ENCODE data around the gene MUTYH. TPM values are rescaled to one million over a fixed set of nuclear protein-coding genes. Genes with fewer than 3 reads are reported as not detected.

The MUTYH gene
- total RNA-seq, 1 donor from 2014 or later, result 11.2 TPM

DNA sequence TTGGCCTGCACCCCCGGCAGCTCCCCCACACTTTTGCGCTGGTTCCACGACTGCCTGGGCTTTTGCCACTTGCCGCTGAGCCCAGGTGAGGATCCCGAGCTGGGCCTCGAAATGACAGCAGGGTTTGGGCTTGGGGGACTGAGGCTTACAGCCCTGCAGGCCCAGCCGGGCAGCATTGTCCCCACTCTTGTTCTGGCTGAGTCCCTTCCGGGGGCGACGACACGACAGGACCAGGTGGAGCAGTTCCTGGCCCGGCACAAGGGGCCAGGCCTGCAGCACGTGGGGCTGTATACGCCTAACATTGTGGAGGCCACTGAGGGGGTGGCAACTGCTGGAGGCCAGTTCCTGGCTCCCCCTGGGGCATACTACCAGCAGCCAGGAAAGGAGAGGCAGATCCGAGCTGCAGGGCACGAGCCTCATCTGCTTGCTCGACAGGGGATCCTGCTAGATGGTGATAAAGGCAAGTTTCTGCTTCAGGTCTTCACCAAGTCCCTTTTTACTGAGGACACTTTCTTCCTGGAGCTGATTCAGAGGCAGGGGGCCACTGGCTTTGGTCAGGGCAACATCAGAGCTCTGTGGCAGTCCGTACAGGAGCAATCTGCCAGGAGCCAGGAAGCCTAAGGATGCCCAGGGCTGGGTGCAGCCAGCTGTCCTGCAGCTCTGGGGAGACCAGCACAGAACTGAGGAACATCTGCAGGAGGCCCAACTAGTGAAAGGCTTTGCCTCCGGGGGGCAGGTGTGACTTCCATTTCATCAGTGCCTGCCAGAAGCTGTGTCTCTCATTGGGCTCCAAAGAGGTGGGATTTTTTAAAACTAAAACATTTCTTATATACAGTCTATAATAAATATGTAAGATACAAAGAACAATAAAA lies 12.4 kb downstream of the MUTYH start:
- intact Hi-C loops (cut with DNase I), result no loop called here
- DNase-seq (ENCODE audit: low spot score), result no peak

DNA sequence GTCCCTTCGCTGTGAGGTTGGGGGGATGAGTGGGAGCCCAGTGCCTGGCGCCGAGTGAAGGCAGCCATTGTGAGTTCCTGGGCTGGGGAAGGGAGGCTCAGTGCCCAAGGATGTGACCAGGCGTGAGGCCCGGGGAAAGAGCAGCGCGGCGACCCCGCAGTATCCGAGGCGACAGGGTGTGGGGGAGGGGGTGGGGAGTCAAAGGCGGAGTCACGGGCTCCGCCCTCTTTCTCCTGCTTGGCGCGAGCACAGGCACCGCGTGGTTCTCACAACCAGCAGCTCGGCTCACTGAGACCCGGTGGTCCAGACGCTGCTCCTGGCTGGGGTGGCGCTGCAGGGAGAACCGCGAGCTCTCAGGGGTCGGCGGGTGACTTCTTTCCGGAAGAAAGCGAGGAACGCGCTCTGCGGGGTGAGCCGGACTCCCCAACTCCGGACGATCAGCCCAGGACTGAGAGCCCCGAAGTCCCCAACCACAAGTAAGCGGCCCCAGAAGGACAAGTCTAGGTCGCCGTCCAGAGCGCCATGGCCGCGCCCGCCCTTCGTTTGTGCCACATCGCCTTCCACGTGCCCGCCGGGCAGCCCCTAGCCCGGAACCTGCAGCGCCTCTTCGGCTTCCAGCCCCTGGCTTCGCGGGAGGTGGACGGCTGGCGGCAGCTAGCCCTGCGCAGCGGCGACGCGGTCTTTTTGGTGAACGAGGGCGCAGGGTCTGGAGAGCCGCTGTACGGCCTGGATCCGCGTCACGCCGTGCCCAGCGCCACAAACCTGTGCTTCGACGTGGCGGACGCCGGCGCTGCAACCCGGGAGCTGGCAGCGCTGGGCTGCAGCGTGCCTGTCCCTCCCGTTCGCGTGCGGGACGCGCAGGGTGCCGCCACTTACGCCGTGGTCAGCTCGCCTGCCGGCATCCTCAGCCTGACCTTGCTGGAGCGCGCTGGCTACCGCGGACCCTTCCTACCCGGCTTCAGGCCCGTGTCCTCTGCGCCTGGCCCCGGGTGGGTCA lies 13.3 kb downstream of the MUTYH start, which contains the start of gene HPDL:
Gene HPDL, plus strand, starts transcription at position 269 of the 997 bp plus-strand sequence. Its CDS starts 254 bp downstream, at position 523.
- intact Hi-C loops (cut with DNase I), result no loop called here
- DNase-seq (ENCODE audit: low spot score), result no peak

DNA sequence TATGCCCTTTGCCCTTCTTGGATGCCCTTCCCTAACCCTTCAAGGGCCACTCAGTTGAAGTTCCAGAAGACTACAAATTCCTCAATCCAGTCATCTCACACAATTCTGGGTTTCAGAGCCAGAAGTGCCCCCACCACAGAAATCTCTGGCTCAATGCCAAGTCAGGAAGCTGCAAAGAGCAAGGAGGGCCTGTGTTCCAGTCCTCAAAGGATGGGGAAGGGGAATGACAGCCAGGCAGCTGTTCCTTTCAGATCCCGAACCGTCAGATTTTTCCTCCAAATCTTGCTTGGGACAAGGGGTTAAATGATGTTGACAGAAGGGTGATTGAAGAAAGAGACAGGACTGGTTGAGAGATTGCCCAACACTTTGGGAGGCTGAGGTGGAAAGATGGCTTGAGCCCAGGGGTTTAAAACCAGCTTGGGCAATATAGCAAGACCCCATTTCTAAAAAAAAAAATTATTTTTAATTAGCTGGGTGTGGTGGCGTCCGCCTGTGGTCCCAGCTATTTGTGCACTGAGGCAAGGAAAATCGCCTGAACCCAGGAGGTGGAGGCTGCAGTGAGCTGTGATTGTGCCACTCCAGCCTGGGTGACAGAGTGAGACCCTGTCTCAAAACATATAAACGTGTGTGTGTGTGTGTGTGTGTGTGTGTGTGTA lies 14.3 kb downstream of the MUTYH start:
- intact Hi-C loops (cut with DNase I), result no loop called here
- no peak for DNase-seq (ENCODE audit: low spot score)

DNA sequence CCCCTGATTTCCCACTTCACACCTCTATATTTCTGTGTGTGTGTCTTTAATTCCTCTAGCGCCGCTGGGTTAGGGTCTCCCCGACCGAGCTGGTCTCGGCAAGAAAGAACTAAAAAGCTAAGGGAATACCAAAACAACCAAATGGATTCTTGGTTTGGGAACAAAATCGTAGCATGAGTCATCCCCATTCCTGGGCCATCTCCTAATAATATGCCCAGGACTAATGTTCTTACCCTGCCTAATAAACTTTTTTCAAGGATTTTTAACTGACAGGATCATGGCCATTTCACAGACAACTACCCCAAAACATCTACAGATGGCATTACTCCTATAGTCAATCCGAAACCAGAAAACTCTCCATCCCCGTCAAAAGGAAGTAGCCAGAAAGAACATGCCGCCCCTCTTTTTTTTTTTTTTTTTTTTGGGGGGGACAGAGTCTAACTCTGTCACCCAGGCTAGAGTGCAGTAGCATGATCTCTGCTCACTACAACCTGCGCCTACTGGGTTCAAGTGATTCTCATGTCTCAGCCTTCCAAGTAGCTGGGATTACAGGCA lies 17.7 kb downstream of the MUTYH start:
- no peak for DNase-seq (ENCODE audit: low spot score)
- intact Hi-C loops (cut with DNase I), result no loop called here

DNA sequence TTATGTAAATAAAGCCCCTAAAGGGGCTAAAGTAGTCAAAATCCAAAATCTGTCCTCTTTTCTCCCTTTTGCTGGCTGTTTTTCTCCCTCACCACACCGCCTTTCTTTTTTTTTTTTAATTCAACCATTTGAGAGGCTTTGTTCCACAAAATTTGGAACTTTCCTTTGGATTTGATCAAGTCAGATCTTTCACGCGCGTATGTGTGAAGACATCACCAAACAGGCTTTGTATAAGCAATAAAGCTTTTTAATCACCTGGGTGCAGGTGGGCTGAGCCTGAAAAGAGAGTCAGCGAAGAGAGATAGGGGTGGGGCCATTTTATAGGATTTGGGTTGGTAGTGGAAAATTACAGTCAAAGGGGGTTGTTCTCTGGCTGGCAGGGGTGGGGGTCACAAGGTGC lies 18.8 kb downstream of the MUTYH start:
- intact Hi-C loops (cut with DNase I), result no loop called here
- no peak for DNase-seq (ENCODE audit: low spot score)

DNA sequence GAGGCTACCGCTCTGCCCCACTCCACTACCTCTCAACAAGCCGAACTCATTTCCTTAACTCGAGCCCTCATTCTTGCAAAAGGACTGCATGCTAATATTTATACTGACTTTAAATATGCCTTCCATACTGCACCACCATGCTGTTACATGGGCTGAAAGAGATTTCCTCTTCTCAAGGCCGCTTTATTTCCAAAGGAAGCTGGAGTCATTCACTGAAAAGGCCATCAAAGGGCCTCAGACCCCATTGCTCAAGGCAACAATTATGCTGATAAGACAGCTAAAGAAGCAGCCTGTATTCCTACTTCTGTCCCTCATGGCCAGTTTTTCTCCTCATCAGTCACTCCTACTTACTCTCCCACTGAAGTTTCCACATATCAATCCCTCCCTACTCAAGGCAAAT lies 20.5 kb downstream of the MUTYH start:
- intact Hi-C loops (cut with DNase I), result no loop called here
- no peak for DNase-seq (ENCODE audit: low spot score)

DNA sequence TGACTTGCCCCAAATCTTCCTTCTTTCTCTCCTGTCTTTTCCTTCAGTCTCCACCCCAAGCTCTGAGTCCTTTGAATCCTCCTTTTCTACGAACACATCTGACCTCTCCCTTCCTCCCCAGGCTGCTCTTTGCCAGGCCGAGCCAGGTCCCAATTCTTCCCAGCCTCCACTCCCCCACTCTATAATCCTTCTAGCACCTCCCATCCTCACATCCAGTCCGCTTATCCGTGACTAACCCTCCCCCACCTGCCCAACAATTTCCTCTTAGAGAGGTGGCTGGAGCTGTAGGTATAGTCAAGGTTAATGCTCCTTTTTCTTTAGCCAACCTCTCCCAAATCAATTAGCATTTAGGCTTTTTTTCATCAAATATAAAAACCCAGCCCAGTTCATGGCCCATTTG lies 23.1 kb downstream of the MUTYH start:
- intact Hi-C loops (cut with DNase I), result no loop called here
- DNase-seq (ENCODE audit: low spot score), result no peak

DNA sequence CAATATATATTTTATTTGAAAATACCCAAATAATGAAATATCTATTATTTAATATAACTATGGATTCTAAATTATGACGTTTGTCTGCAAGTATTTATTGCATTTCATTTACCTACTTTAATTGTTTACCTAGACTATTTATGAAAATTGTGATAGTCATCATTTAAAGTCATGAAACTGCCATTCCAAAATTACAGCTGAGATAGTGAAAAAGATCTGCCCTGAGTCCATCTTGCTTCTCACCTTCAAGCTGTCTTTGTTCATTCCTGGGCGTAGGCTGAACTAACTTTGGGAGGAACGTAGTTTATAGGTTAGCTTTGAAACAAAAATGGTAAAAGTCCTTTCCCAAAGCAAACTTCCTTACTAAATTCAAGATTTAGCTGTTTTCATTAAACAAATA lies 26.0 kb downstream of the MUTYH start:
- intact Hi-C loops (cut with DNase I), result no loop called here

DNA sequence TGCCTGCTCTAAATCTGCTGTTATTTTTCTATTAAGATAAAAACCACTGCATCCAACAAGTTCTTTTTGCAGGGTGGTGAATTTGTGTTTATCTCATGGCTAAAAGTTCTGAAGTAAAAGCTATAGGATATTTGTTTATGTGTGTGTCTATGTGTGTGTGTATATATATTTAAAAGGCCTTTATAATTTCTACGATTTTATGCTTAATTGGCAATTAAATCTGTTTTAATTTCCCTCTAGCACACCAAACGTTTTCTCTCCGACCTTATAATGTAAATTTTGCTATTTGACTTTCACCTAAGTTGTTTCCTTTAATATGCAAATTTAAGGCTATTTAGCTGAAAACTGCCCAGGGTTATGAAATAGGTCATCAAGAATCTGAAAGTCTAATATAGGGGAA lies 33.3 kb downstream of the MUTYH start:
- intact Hi-C loops (cut with DNase I), result loop anchor here (10.0 kb wide), 1 partner anchor 502 kb away; the partner anchor contains the start of genes BTBD19, DYNLT4 and PLK3
- no peak for DNase-seq (ENCODE audit: low spot score)

More for the DNA sequence above, 26.0 kb downstream of the MUTYH start:
- DNase-seq (ENCODE audit: low spot score), result no peak

DNA sequence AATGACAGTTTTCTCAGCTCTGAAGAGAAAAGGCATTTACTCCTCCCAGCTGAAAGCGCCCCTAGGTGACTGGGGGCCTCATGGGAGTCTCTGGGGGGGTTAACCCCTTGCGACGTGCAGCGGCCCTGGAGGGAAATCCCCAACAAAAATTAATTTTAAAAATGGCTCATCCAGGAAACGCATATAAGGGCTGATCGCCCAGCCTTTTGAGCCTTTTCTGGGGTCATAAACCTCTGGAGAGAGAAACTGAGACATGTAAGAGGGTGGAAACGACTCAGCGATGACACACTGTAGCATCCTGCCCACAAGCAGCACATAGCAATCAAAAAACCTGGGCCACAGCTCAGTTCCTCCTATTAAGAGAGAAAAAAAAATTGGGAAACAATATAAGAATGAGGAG lies 33.9 kb downstream of the MUTYH start:
- no peak for DNase-seq (ENCODE audit: low spot score)
- intact Hi-C loops (cut with DNase I), result loop anchor here (10.0 kb wide), 1 partner anchor 502 kb away; the partner anchor contains the start of genes BTBD19, DYNLT4 and PLK3

DNA sequence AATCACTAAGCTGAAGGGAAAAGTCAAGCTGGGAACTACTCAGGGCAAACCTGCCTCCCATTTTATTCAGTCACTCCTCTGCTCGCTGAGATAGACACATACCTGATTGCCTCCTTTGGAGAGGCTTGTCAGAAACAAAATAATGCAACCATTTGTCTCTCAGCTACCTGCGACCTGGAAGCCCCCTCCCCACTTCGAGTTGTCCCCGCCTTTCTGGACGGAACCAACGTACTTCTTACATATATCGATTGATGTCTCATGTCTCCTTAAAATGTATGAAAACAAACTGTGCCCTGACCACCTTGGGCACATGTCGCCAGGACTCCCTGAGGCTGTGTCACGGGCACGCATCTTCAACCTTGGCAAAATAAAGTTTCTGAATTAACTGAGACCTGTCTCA lies 35.0 kb downstream of the MUTYH start:
- intact Hi-C loops (cut with DNase I), result loop anchor here (2.0 to 10.0 kb wide), 2 partner anchors 100 to 500 kb away; partner anchors contain the start of genes BTBD19, DYNLT4 and PLK3
- peak; percentile 31 for DNase-seq (ENCODE audit: low spot score)

DNA sequence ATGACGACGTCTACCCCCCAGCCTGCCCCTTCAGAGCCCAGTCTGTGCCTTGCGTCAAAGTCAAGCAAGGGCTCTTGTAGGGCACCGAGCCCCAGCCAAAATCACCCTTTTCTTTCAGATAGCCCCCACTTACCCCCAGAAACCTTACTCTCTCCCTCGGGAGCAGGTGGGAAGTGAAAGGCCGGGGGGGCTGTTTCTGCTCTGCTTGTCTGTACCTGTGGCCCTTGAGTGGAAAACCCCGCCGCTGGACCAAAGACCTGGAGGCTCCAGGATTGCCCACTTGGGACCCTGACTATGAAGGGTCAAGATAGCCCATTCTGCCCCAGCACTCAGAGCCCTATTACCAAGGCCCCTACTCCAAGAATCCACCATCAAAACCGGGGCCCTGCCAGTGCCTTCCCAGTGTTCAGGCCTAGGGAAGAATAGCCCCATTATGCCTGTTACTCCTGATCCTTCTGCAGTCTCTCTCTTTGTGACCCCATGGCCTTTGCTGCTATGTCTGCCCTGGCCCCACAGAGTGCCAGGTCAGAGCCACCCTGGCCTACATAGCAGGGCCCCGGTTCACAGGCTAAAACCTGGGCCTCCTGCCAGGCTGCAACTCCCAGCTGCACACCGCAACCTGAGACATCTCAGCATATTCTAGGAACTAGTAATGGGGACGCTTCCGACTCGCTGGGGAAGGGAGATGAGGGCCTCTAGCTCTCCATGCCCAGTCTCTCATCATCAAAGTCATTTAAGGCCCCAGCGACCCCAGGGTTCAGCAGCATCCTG lies 35.7 kb downstream of the MUTYH start:
- DNase-seq (ENCODE audit: low spot score), result peak; percentile 70
- intact Hi-C loops (cut with DNase I), result loop anchor here (2.0 to 10.0 kb wide), 4 partner anchors 100 to 562 kb away; partner anchors contain the start of genes BTBD19, DYNLT4, PLK3 and TESK2

DNA sequence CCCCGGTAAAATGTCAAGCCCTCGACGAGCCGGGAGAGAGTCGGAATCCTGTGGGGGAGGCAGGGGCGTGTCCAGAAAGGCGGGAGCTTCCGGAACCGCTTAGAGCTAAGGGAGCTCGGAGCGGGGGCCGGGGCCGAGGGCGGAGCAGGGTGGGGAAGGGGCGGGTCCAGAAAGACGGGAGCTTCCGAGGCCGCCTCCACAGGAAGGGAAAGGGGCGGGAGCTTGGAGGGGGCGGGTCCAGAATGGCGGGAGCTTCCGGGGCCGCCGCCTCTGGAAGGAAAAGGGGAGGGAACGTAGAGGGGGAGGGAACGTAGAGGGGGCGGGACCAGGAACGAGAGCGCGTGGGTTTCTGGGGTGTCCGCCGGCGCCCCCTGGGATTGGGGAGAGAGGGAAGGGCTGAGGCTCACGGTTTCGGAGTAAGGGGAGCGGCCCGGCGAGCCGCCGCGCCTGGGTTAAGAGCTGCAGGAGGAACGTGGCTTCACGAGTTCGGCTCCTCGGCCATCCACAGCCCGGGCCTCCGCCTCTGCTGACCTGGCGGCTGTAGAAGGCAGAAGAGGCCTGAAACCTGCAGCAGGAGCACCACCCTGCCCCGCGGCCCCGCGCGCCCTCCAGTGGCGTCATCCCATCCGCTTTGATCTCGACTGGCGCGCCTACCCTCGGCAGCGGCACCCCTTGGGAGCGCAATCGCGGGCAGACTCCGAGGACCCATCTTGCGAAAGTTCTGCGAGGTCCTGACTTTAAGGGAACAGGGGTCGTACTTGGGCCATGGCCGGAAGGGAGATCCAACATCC lies 36.5 kb downstream of the MUTYH start:
- peak; percentile 99 for DNase-seq (ENCODE audit: low spot score)
- intact Hi-C loops (cut with DNase I), result loop anchor here (1.0 to 10.0 kb wide), 5 partner anchors 36 to 561 kb away; partner anchors contain the start of genes BTBD19, DYNLT4, PLK3 and TESK2

DNA sequence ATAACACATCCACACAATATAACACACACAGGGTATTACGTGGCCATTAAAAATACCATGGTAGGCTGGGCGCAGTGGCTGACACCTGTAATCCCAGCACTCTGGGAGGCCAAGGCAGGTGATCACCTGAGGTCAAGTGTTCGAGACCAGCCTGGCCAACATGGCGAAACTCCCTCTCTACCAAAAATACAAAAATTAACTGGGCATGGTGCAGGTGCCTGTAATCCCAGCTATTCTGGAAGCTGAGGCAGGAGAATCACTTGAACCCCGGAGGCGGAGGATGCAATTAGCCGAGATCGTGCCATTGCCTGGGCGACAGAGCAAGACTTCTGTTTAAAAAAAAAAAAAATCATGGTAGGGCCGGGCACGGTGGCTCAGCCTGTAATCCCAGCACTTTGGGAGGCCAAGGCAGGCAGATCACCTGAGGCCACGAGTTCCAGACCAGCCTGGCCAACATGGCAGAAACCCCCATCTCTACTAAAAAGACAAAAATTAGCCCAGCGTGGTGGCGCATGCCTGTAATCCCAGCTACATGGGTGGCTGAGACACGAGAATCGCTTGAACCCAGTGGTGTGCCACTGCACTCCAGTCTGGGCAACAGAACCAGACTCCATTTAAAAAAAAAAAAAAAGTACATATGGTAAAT lies 37.6 kb downstream of the MUTYH start:
- intact Hi-C loops (cut with DNase I), result loop anchor here (1.0 to 10.0 kb wide), 4 partner anchors 37 to 560 kb away; partner anchors contain the start of genes BTBD19, DYNLT4, PLK3 and TESK2
- no peak for DNase-seq (ENCODE audit: low spot score)

DNA sequence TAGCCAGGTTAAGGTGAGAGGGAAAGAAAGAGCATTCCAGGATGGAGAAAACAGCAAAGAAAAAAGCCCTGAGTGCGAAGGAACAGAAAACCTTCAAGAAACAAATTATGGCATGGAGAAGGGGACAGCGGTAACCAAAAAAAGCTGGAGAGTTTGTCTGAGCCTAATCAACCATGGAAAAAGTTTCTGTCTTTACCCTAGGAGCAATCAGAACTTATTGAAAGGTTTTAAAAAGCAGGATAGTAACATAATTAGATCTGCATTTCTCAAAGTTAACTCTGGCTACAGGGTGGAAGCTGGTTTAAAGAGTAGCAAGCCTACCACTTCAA lies 39.6 kb downstream of the MUTYH start:
- DNase-seq (ENCODE audit: low spot score), result no peak
- intact Hi-C loops (cut with DNase I), result loop anchor here (1.0 to 10.0 kb wide), 4 partner anchors 192 to 558 kb away; partner anchors contain the start of genes BTBD19, DYNLT4, PLK3 and TESK2

DNA sequence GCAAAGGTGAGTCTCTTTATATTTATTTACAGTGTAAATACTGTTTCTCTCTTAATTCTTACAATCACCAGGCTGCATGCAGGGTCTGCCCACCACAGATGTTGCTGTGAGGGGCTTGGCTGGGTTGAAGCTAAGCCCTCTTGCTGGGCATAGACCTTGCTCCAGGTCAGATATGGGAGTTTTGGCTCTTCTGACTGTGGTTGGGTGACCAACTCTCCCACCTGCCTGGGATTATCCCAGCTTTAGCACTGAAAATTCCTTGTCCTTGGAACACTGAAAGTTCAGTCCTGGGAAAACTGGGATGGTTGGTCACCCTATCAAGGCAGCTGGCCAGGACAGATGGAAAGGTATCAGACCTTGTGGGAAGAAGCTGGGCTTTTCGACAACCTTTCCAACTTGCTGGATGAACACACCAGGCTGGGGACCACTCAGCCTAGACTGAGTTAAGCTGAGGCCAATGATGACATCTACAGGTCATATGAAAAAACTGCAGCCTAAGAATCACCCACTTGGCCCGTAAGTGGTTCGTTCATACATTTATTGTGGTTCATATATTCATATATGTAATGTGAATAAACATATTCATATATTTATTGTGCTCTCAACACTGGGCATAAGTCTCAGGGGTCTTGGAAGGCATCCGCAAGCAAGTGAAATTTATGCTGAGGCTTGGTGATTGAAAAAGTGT lies 40.1 kb downstream of the MUTYH start:
- DNase-seq (ENCODE audit: low spot score), result no peak
- intact Hi-C loops (cut with DNase I), result loop anchor here (1.0 to 10.0 kb wide), 5 partner anchors 192 to 558 kb away; partner anchors contain the start of genes BTBD19, DYNLT4, PLK3 and TESK2

Measured in cardiac septum (tissue), 1 donor.